GM18511 (cell line): ENCODE results near the gene MRFAP1.

Experiments
- ATAC-seq: cut with Tn5 transposase; IDR thresholded peaks from one replicate; pipeline ENCODE4 v1.9.1; 2021; ENCODE audit warnings: mild to moderate bottlenecking, moderate library complexity; ENCODE audit not compliant: unreplicated experiment

MRFAP1 gene

GRCh38 chr4:6689506-6689960 lies 49.0 kb downstream of the MRFAP1 start:
- ATAC-seq, result no peak
